H7 (cell line): ENCODE measurements around the gene PLD6. TPM values are rescaled to one million over a fixed set of nuclear protein-coding genes. Genes with fewer than 3 reads are reported as not detected.

Experiments
- DNase-seq: peaks from one replicate; pipeline ENCODE4 v3.0.0; 2012
- H3K27me3 ChIP-seq: 2 replicates; pipeline ENCODE4 v1.6.0; 2011; ENCODE audit warnings: mild to moderate bottlenecking, low read length; ENCODE audit not compliant: control insufficient read depth, insufficient read depth
- H3K36me3 ChIP-seq: replicated peaks from 2 replicates; pipeline ENCODE4 v1.5.1; 2011; ENCODE audit warnings: low read length; ENCODE audit not compliant: control insufficient read depth, insufficient read depth
- H3K4me3 ChIP-seq: 2 replicates; pipeline ENCODE4 v1.5.1; 2011; ENCODE audit warnings: low read depth, mild to moderate bottlenecking, control low read depth, low read length, moderate library complexity; ENCODE audit not compliant: insufficient read depth
- total RNA-seq: library from RNA; depleted of rRNA; stranded (reverse); fragments of >200 nt; shearing (Covaris generic); gene quantifications from 2 replicates; pipeline ENCODE4 v1.2.3, GENCODE V29; 2014

Gene PLD6
- total RNA-seq, 1 experiment from 2014 or later = 0.17 TPM

DNA sequence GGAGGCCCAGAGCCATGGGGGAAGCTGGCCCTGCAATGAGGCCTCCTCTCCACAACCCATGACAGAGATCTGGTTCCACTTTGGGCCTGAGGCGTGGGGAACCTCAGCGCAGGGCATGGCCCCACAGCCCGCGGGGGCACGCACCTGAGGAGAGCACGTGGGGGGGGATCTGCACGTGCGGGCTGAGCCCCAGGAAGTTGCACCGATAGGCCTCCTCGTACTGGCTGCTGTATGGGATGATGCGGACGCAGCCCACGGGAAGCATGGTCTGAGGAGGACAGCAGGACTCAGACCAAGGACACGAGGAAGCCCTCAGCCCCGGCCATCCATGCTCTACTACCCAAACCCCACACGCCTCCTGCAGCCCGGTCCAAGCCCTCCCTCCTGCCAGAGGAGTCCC lies 10.1 kb upstream of the PLD6 start:
- H3K27me3 ChIP-seq = no peaks in the 10 kb centered on the region
- peak; percentile 55 for DNase-seq
- peaks cover 30% of the 10 kb centered on the region for H3K36me3 ChIP-seq
- no peak overlapping the region for H3K4me3 ChIP-seq

DNA sequence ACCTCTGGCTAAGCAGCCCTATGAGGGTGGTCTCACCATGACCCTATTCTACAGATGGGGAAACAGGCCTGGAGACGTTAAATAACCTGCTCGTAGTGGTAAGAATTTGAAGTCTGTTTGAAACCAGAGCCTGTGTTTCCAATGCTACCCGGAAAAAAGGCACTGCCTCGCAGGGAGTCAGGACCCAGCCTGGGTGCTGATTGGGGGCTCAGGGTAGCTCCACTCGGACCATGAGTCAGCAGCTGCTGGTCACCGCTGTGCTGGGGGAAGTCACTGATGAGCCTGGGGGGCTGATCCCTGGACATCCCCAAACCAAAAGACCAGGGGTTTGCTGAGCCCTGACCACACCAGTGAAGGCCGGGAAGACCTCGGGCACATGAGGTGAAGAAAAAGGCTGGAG lies 9.4 kb upstream of the PLD6 start:
- Histone ChIP-seq H3K36me3 (peaks cover 27% of the 10 kb centered on the region), H3K27me3 (no peaks in the 10 kb centered on the region), H3K4me3 (no peak overlapping the region)
- no peak for DNase-seq

DNA sequence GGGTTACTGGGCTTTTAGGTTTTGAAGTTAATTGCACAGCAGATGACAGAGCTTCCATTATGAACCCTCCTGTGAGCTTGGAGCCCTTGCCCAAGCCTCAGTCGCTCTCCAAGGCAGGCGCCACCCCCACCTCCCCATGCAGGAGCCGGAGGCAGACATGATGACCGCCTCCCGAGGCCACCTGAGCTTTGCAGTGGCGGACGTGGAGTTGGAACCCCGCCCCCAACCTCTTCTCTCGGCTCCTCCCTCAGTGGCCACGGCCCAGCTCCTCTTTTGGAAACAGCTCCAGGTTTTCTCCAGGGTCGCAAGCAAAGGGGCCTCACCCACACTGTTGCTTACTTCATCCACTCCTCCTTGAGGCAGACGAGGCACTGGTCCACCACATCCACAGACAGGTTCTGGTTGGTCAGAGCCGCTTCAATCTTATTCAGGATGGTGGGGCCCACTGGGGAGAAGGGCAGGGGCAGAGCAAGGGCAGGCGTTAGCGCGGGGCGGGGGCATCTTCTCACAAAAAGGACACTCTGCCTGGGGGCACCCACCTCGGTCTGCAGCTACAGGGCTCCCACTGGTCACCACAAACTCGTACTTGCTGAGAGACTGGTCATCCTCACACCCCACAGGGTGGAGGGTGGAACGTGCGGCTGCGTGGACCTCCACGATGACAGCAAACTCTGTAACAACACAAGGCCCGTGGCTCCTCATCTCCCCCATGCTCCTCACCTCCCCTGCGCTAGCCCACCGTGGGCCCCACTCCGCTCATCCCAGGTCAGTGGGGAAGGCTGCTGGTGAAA lies 8.7 kb upstream of the PLD6 start:
- peak; percentile 55 for DNase-seq
- Histone ChIP-seq H3K27me3 (no peaks in the 10 kb centered on the region), H3K4me3 (no peak overlapping the region), H3K36me3 (peaks cover 25% of the 10 kb centered on the region)

DNA sequence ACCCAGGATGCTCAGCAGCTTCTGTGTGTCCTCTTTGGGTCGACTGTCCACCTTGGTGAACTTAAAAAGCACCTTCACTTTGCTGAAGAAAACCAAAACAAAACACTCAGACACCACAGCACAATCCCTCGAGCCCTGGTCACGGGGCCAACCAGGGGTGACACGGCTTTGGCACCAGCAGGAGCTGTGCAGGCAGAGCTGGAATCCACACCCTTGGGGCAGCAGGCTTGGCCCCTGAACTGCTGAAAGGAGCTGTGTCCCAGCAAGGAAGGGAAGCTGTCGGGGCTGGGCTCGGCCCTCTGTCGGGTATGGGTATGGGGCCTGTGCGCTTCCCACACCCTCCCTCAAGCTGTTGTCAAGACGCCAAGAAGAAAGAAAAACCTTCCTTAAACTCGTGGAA lies 7.6 kb upstream of the PLD6 start:
- H3K4me3 ChIP-seq = no peak overlapping the region
- DNase-seq = no peak
- no peaks in the 10 kb centered on the region for H3K27me3 ChIP-seq
- peaks cover 23% of the 10 kb centered on the region for H3K36me3 ChIP-seq

DNA sequence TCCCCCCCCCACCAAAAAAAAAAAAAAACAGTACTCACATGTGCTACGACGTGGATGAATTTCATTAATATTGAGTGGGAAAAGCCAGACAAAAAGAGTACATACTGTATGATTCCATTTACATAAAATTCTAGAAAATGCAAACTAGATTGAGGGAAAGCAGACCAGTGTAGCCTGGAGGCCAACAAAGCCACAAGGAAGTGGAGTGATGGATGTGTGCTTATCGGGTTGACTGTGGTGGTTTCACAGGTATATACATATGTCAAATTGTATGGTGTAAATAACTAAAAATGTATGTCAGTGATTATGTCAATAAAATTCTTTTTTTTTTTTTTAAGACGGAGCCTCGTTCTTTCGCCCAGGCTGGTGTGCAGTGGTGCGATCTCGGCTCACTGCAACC lies 1.9 kb upstream of the PLD6 start:
- Histone ChIP-seq H3K36me3 (peaks cover 3% of the 10 kb centered on the region), H3K27me3 (no peaks in the 10 kb centered on the region), H3K4me3 (no peak overlapping the region)
- DNase-seq = no peak

DNA sequence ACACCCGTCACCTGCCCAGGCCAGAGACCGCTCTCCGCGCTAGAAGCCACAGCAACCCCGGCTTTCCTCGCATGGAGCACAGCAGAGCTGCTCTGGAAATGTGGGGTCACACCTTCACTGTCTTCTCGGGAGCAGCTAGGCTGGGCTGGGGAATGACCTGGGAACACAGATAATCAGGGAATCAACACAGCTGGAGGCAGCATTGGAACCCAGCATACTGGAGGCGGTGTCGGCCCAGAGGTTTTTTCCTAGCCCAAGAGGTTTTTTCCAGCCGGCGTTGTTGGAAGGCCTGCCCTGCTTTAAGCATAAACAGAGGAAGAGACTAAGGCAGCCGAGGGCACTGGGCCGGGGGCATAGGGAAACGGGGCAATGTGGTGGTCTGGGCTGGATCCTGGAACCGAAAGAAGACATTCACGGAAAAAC lies 791 bp upstream of the PLD6 start:
- H3K4me3 ChIP-seq = no peak overlapping the region

DNA sequence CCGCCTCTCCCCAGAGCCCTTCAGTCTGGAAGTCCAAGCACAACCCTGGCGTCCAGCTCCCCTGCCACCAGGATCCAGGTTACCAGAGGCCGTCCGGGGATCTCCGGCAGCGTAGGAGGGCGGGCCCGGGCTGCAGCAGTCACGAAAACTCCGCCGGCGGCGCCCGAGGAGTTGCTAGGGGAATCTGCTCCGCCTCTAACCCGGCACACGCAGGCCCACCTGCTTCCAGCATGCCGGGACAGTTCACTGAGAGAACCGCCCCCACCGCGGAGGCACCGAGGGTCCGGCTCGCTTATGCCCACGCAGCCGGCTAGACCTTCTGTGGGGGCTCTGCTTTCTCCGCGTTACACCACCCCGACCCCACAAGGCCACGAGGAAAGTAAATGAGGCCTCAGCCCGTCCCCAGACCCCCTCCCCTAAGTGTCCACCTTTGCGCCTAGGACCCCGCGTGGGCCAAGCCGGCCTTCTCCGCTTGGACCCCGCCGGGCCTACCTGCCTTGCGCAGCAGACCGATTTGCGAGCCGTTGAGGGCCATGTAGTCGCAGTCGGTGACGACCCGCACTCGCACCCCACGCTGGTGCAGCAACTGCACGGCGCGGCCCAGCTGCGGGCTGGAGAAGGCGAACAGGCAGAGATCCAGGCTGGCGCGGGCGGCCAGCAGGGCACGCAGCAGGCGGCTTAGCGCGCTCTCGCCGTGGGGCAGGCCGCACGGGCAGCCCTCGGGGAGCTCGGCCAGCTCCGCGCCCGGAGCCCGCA lies 587 bp downstream of the PLD6 start:
- DNase-seq = peak; percentile 68
- no peak overlapping the region for H3K4me3 ChIP-seq
- no peaks in the 10 kb centered on the region; the same call in 1 of the 2 replicates for H3K36me3 ChIP-seq
- H3K27me3 ChIP-seq = no peaks in the 10 kb centered on the region

More for the DNA sequence above, 791 bp upstream of the PLD6 start:
- no peaks in the 10 kb centered on the region for H3K27me3 ChIP-seq
- H3K36me3 ChIP-seq = no peaks in the 10 kb centered on the region; the same call in 1 of the 2 replicates
- DNase-seq = no peak

DNA sequence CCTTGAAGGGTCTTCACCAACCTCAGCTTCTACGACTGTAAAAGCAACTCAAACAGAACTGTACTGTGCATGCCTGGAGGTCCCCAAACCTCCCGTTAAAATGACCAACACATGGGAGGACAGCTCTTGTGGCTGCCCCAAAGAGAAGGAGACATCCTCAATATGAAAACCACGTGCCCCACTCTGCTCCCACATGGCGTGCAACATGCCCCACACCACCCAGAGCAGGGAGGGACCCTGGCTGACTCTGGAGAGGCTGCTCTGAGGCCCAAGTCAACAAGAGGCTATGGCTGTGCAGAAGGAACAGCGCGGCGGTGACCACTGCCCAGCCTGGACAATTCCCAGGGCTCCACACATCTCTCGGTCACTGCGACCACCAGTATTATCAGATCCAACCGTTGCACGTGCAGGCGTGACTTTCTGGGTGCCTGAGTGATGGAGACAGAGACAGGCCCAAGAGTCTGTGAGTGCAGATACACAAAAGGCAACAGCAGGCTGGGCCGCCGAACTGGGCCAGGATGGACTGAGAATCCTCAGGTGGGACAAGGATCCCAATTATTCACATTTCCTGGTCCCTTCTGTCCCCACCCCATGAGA lies 1.4 kb downstream of the PLD6 start:
- no peak for DNase-seq
- Histone ChIP-seq H3K36me3 (no peaks in the 10 kb centered on the region; the same call in 1 of the 2 replicates), H3K4me3 (no peak overlapping the region), H3K27me3 (no peaks in the 10 kb centered on the region)

DNA sequence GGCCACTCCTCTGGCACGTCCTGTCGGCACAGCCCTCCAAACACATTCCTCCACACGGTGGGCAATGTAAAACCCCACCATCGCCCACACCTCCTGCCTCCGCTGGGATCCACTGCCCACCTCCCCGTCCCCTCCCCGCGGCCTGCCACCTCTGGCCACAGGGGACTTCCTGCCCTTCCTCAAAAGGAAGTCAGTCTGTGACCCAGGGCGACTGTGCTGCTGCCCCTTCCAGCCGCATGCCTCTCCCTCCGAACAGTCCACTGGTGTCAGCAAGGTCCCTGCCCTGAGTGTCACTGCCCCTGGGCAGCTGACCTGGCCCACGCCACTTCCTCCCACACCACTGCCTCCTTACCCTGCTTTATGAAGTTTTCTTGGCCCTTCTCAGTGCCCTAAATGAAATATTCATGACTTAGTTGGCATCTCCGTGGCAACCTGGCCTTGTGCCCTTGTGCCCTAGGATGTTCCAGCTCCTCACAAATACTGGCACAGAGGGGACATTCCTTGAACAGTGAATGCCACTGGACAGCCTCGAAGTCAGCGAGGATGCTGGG lies 2.0 kb downstream of the PLD6 start:
- Histone ChIP-seq H3K27me3 (no peaks in the 10 kb centered on the region), H3K36me3 (no peaks in the 10 kb centered on the region; the same call in 1 of the 2 replicates), H3K4me3 (no peak overlapping the region)
- peak; percentile 62 for DNase-seq

DNA sequence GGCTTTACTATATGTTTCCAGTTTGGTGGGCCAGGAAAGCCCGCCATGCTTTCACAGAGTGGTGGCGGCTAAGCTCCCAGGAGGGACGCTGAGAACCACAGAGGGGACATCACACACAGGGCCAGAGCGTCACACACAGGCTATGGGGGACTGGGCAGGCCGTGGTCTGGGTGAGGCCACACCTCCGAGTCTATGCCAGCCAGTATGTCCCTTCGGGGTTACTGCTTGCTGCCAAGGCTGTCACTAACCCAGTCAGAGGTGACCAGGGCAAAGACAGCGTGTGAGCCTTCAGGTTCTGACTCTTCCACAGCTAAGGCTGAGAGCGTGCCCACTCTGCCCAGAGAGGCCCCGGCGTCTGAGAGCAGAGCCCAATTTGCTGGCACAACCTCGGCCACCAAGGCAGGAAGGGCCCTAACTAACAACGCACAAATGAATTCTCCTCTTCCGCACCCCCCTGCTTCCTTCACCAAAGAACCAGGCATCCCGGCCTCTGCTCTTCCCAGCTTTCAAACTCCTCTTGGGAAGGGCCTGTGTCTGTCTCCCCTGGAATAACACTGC lies 2.9 kb downstream of the PLD6 start:
- no peak for DNase-seq
- Histone ChIP-seq H3K36me3 (no peaks in the 10 kb centered on the region; the same call in 1 of the 2 replicates), H3K4me3 (no peak overlapping the region), H3K27me3 (no peaks in the 10 kb centered on the region)

DNA sequence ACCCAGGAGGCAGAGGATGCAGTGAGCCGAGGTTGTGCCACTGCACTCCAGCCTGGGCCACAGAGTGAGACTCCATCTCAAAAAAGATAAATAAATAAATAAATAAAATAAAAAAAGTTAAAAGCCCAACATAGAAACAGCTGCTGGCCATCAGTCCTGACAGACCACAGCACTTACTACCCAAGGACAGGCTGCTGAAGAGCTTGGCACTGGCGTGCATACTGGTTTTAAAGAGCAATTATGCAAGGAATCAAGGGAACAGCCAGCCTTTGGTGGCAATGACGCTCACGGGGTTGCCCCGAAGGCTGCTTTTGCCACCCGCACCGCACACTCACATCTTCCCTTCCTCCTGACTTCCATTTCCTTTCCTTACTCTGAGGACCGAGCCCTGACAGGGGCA lies 4.2 kb downstream of the PLD6 start:
- no peaks in the 10 kb centered on the region for H3K27me3 ChIP-seq
- H3K36me3 ChIP-seq = no peaks in the 10 kb centered on the region; the same call in 1 of the 2 replicates
- no peak overlapping the region for H3K4me3 ChIP-seq
- DNase-seq = no peak

DNA sequence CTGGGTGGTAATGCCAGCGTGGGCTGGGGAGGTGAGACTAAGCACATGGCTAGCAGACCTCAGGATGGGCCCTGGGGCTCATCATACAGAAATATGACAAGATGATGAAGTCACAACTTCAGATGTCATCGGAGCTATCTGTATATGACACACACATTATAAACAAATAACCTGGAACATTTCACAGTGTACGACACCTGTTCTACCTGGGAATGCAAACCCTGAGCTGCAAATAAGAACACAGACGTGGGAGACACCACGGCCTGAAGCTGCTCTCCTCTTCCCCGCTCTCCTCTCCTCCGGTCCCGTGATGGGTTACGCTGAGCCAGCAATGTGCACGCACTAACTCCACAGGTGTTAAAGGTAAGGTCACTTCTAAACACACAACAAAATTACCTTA lies 4.9 kb downstream of the PLD6 start:
- H3K27me3 ChIP-seq = no peaks in the 10 kb centered on the region
- no peak for DNase-seq
- no peaks in the 10 kb centered on the region; the same call in 1 of the 2 replicates for H3K36me3 ChIP-seq
- H3K4me3 ChIP-seq = no peak overlapping the region

DNA sequence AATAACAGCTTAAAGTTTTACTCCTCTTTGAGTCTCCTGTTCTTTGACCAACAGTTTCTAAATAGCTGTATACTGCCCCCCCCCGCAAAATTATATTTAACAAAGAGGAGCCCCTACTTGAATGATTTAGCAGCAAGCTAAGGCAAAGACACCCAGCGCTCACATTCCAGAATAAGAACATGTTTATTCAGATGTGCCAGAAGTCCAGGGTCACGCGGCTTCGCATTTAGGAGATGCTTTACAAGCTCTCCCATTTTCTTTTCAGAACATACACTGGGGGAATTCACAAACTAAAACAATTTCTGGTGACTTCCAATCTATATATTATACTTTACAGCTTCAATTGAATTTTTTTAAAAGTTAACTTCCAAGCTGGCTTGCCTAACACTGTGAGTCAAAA lies 5.3 kb downstream of the PLD6 start:
- DNase-seq = no peak
- H3K36me3 ChIP-seq = no peaks in the 10 kb centered on the region; the same call in 1 of the 2 replicates
- no peaks in the 10 kb centered on the region for H3K27me3 ChIP-seq
- no peak overlapping the region for H3K4me3 ChIP-seq

DNA sequence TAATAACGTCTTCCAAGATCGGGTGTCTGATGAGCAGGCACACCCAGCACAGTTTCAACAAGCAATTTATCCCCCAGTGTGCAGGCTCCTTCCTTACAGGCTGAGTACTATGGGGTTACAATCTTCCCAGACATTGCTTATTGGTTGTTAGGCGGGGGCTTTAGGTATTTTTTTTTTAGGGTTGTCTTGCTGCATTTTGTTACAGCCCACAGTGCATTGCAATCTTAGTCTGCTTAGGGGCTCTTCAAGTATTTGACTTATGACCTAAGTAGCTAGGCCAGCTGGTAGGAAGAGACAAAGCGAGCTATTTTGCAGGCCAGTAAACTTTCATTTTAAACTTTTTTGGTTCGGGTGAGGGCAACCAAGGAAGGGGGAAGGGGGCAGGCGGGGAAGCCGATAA lies 5.8 kb downstream of the PLD6 start:
- DNase-seq = no peak
- H3K36me3 ChIP-seq = no peaks in the 10 kb centered on the region; the same call in 1 of the 2 replicates
- no peak overlapping the region for H3K4me3 ChIP-seq
- H3K27me3 ChIP-seq = no peaks in the 10 kb centered on the region
